ENCODE measurements around the gene FGF18. TPM values are rescaled to one million over a fixed set of nuclear protein-coding genes. Genes with fewer than 3 reads are reported as not detected.

FGF18 gene
- total RNA-seq, 1 donor = 0.54 TPM

GRCh38 chr5:171474230-171474813 lies 54.9 kb downstream of the FGF18 start:
- no peak overlapping the region for H3K4me3 ChIP-seq (ENCODE audit: low read depth, low read length)
- no peak for DNase-seq (ENCODE audit: low read depth)
- no peak for TF ChIP-seq CTCF (IDR thresholded peaks at IDR 0.05; ENCODE audit: insufficient read depth, low read length)

GRCh38 chr5:171475596-171475995 lies 56.1 kb downstream of the FGF18 start:
- no peak for DNase-seq (ENCODE audit: low read depth)
- H3K4me3 ChIP-seq (ENCODE audit: low read depth, low read length) = no peak overlapping the region
- TF ChIP-seq CTCF (IDR thresholded peaks at IDR 0.05; ENCODE audit: insufficient read depth, low read length) = no peak

- DNase-seq (ENCODE audit: low read depth) = no peak
- TF ChIP-seq CTCF (IDR thresholded peaks at IDR 0.05; ENCODE audit: insufficient read depth, low read length) = no peak
- no peak overlapping the region for H3K4me3 ChIP-seq (ENCODE audit: low read depth, low read length)
These were observed 57.3 kb downstream of the FGF18 start for GRCh38 chr5:171476701-171477100.

- TF ChIP-seq CTCF (IDR thresholded peaks at IDR 0.05; ENCODE audit: insufficient read depth, low read length) = no peak
- no peak overlapping the region for H3K4me3 ChIP-seq (ENCODE audit: low read depth, low read length)
- peak; percentile 57 for DNase-seq (ENCODE audit: low read depth)
These were observed 57.7 kb downstream of the FGF18 start for GRCh38 chr5:171477101-171477500.

- no peak for TF ChIP-seq CTCF (IDR thresholded peaks at IDR 0.05; ENCODE audit: insufficient read depth, low read length)
- DNase-seq (ENCODE audit: low read depth) = no peak
- H3K4me3 ChIP-seq (ENCODE audit: low read depth, low read length) = no peak overlapping the region
These were observed 58.2 kb downstream of the FGF18 start for GRCh38 chr5:171477666-171478065.

- no peak for DNase-seq (ENCODE audit: low read depth)
- H3K4me3 ChIP-seq (ENCODE audit: low read depth, low read length) = no peak overlapping the region
- TF ChIP-seq CTCF (IDR thresholded peaks at IDR 0.05; ENCODE audit: insufficient read depth, low read length) = no peak
These were observed 59.7 kb downstream of the FGF18 start for GRCh38 chr5:171478946-171479775.

Data from fibroblast of the aortic adventitia (primary cell).